Naive B cell (primary cell): ENCODE measurements around the gene NCAM1. TPM values are rescaled to one million over a fixed set of nuclear protein-coding genes. Genes with fewer than 3 reads are reported as not detected.

Experiments
- ATAC-seq, 2 donors: fragments of 150-1000 bp; cut with Tn5 transposase; 2 replicates each; pipeline ENCODE4 v1.10.0; 2021; ENCODE audit warnings: low read depth in 2 of 2, mild to moderate bottlenecking in 2 of 2, moderate library complexity in 2 of 2
- DNase-seq: peaks from one replicate; pipeline ENCODE4 v3.0.0; 2022
- H3K27ac Mint-ChIP-seq, 6 donors: one replicate each; pipeline ENCODE4 v1.8.0; 2020 to 2022; ENCODE audit warnings: mild to moderate bottlenecking in 6 of 6, mixed read lengths in 6 of 6, moderate library complexity in 5 of 6, inconsistent platforms in 2 of 6
- H3K27me3 Mint-ChIP-seq, 3 donors: one replicate each; pipeline ENCODE4 v1.8.0; 2021 to 2022; ENCODE audit warnings: mixed read lengths in 3 of 3, mild to moderate bottlenecking in 1 of 3
- H3K36me3 Mint-ChIP-seq, 2 donors: one replicate each; pipeline ENCODE4 v1.8.0; 2020 to 2022; ENCODE audit warnings: mixed read lengths in 2 of 2, inconsistent platforms in 1 of 2, mild to moderate bottlenecking in 1 of 2
- H3K4me1 Mint-ChIP-seq, 3 donors: one replicate each; pipeline ENCODE4 v1.8.0; 2020 to 2022; ENCODE audit warnings: mixed read lengths in 3 of 3, inconsistent platforms in 1 of 3, mild to moderate bottlenecking in 1 of 3, moderate library complexity in 1 of 3
- H3K4me3 Mint-ChIP-seq, 8 donors: one replicate each; pipeline ENCODE4 v1.8.0; 2020 to 2022; ENCODE audit warnings: mild to moderate bottlenecking in 8 of 8, mixed read lengths in 8 of 8, moderate library complexity in 8 of 8, inconsistent platforms in 2 of 8
- H3K9me3 Mint-ChIP-seq, 7 donors: one replicate each; pipeline ENCODE4 v1.8.0; 2020 to 2022; ENCODE audit warnings: mixed read lengths in 7 of 7, mild to moderate bottlenecking in 5 of 7, inconsistent platforms in 2 of 7, moderate library complexity in 1 of 7
- polyA plus RNA-seq, 6 donors: library from polyadenylated mRNA; unstranded; fragments of 300-500 nt; fragmentation: Illumina TruSeq; gene quantifications; one replicate each; pipeline ENCODE4 v1.2.3, GENCODE V29; 2021; ENCODE audit warnings: low read depth in 6 of 6

The NCAM1 gene
- polyA plus RNA-seq, 6 donors from 2014 or later: 0.05 TPM; not detected in 5

- ATAC-seq (no peak), DNase-seq (no peak)
- peaks cover 0 to 2% (median 0%) of the 10 kb centered on the region in 7 donors for H3K9me3 Mint-ChIP-seq
- peak overlapping the region in 5 of 8 donors; percentile 24 to 94 (median 41) for H3K4me3 Mint-ChIP-seq
- H3K4me1 Mint-ChIP-seq: peaks cover 20 to 36% (median 27%) of the 10 kb centered on the region in 3 donors
- H3K27ac Mint-ChIP-seq: peak overlapping the region in 4 of 6 donors; percentile 37 to 88 (median 66)
- H3K36me3 Mint-ChIP-seq: peaks cover 32% of the 10 kb centered on the region in 2 donors
- no peaks in the 10 kb centered on the region for H3K27me3 Mint-ChIP-seq
Observed at GRCh38 chr11:113316256-113316655, 355.0 kb downstream of the NCAM1 start.

- ATAC-seq: no peak
- Mint-ChIP-seq H3K9me3 (peaks cover 0 to 2% (median 0%) of the 10 kb centered on the region in 7 donors), H3K4me3 (peak overlapping the region in 2 of 8 donors; percentile 34 to 87), H3K4me1 (peaks cover 23 to 35% (median 27%) of the 10 kb centered on the region in 3 donors), H3K27ac (peak overlapping the region; percentile 0 to 96 (median 40)), H3K36me3 (peaks cover 32% of the 10 kb centered on the region in 2 donors), H3K27me3 (no peaks in the 10 kb centered on the region)
- no peak for DNase-seq
Observed at GRCh38 chr11:113317339-113317738, 356.1 kb downstream of the NCAM1 start.

GRCh38 chr11:113319085-113319484 lies 357.9 kb downstream of the NCAM1 start:
- Mint-ChIP-seq H3K36me3 (peaks cover 32 to 38% of the 10 kb centered on the region in 2 donors), H3K27ac (no peak overlapping the region), H3K27me3 (no peaks in the 10 kb centered on the region), H3K4me1 (peaks cover 17 to 20% (median 19%) of the 10 kb centered on the region in 3 donors), H3K4me3 (no peak overlapping the region), H3K9me3 (peaks cover 0 to 2% (median 0%) of the 10 kb centered on the region in 7 donors)
- ATAC-seq: no peak
- no peak for DNase-seq

- peaks cover 0 to 2% (median 0%) of the 10 kb centered on the region in 7 donors for H3K9me3 Mint-ChIP-seq
- peaks cover 46 to 54% of the 10 kb centered on the region in 2 donors for H3K36me3 Mint-ChIP-seq
- H3K4me1 Mint-ChIP-seq: peaks cover 5 to 9% (median 7%) of the 10 kb centered on the region in 3 donors
- H3K27me3 Mint-ChIP-seq: no peaks in the 10 kb centered on the region
- peak overlapping the region in 2 of 6 donors; percentile 5 to 34 for H3K27ac Mint-ChIP-seq
- DNase-seq (no peak), ATAC-seq (no peak)
- no peak overlapping the region for H3K4me3 Mint-ChIP-seq
Observed at GRCh38 chr11:113322158-113322557, 360.9 kb downstream of the NCAM1 start.

DNA sequence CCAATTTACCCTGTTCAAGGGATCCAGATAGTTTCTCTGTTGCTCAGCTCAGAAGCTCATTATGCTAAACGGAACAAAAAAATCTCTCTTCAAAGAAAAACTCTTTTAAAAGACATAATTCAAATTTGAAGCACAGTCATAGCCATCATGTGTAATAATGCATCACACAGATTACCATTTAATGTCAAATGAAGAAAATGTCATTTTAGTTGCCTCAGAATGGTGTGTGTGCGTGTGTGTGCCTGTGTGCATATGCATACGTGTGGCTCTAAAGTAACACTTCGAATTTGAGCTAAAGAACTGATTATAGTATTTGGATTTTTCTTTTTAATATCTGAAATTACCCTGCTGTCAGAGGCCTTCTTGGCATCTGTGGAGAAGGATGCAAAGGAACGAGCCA lies 363.0 kb downstream of the NCAM1 start:
- no peak overlapping the region for H3K4me3 Mint-ChIP-seq
- ATAC-seq: no peak

More for the DNA sequence above, 363.0 kb downstream of the NCAM1 start:
- Mint-ChIP-seq H3K36me3 (peaks cover 38 to 54% of the 10 kb centered on the region in 2 donors), H3K4me1 (peaks cover 0 to 3% (median 0%) of the 10 kb centered on the region in 3 donors), H3K9me3 (peaks cover 0 to under 1% (median 0%) of the 10 kb centered on the region in 7 donors), H3K27me3 (no peaks in the 10 kb centered on the region), H3K27ac (no peak overlapping the region)
- no peak for DNase-seq
